ENCODE data around the gene CHMP3. TPM values are rescaled to one million over a fixed set of nuclear protein-coding genes. Genes with fewer than 3 reads are reported as not detected.

The CHMP3 gene
- total RNA-seq, 1 experiment from 2014 or later = 123 TPM

- Mint-ChIP-seq H3K27ac (ENCODE audit: low read depth, unreplicated experiment) (no peak overlapping the region), H3K36me3 (ENCODE audit: insufficient read depth, unreplicated experiment) (peaks cover 59% of the 10 kb centered on the region), H3K9me3 (ENCODE audit: unreplicated experiment) (no peaks in the 10 kb centered on the region), H3K27me3 (ENCODE audit: insufficient read depth, unreplicated experiment) (no peaks in the 10 kb centered on the region), H3K4me1 (ENCODE audit: insufficient read depth, unreplicated experiment) (peaks cover 5% of the 10 kb centered on the region), H3K4me3 (ENCODE audit: unreplicated experiment) (no peak overlapping the region)
- DNase-seq (ENCODE audit: unreplicated experiment) = no peak
- ChIA-PET POLR2A (interaction anchor here (1.2 to 1.4 kb wide), 2 partner anchors 11 to 12 kb away, joined by 3 read pairs; no protein-coding TSS in a partner anchor), CTCF (no interaction called here)
- no TSS peak for BruUV-seq (replicated peaks)
- TF ChIP-seq, protein P1, sequence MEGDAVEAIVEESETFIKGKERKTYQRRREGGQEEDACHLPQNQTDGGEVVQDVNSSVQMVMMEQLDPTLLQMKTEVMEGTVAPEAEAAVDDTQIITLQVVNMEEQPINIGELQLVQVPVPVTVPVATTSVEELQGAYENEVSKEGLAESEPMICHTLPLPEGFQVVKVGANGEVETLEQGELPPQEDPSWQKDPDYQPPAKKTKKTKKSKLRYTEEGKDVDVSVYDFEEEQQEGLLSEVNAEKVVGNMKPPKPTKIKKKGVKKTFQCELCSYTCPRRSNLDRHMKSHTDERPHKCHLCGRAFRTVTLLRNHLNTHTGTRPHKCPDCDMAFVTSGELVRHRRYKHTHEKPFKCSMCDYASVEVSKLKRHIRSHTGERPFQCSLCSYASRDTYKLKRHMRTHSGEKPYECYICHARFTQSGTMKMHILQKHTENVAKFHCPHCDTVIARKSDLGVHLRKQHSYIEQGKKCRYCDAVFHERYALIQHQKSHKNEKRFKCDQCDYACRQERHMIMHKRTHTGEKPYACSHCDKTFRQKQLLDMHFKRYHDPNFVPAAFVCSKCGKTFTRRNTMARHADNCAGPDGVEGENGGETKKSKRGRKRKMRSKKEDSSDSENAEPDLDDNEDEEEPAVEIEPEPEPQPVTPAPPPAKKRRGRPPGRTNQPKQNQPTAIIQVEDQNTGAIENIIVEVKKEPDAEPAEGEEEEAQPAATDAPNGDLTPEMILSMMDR (IDR thresholded peaks at IDR 0.05; ENCODE audit: unreplicated experiment) = no peak
- intact Hi-C loops (cut with micrococcal nuclease) = no loop called here
Observed at GRCh38 chr2:86603905-86604304, 40.7 kb upstream of the CHMP3 start.

DNA sequence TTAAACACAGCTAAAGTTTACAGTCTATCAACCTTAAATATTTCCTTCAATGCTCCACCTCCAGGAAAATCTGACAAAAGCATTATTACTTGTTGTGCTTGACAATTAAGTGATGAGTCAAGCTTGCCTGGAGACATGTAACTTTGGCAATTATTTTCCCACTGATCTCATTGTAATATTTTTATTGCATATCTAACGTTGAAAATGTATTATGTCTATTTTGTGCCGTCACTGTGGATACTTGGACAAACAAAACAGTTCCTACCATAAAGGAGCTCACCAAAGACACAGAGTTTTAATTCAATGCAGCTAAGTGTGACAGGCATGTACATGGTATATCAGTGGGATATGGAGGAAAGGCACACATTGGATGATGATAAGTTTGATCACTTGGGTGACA lies 35.7 kb upstream of the CHMP3 start:
- H3K4me3 Mint-ChIP-seq (ENCODE audit: unreplicated experiment) = no peak overlapping the region
- peak; percentile 50 for DNase-seq (ENCODE audit: unreplicated experiment)
- no peaks in the 10 kb centered on the region for H3K9me3 Mint-ChIP-seq (ENCODE audit: unreplicated experiment)
- ChIA-PET CTCF (interaction anchor here (0.5 kb wide), 1 partner anchor 89 kb away, joined by 3 read pairs; no protein-coding TSS in a partner anchor), POLR2A (interaction anchor here (0.7 to 2.6 kb wide), 10 partner anchors 10 to 157 kb away, joined by 3 to 15 read pairs (median 4); partner anchors contain the start of gene CHMP3)
- peaks cover 23% of the 10 kb centered on the region for H3K36me3 Mint-ChIP-seq (ENCODE audit: insufficient read depth, unreplicated experiment)
- intact Hi-C loops (cut with micrococcal nuclease) = no loop called here
- peak overlapping the region; percentile 24 for H3K27ac Mint-ChIP-seq (ENCODE audit: low read depth, unreplicated experiment)
- H3K27me3 Mint-ChIP-seq (ENCODE audit: insufficient read depth, unreplicated experiment) = no peaks in the 10 kb centered on the region
- no TSS peak for BruUV-seq (replicated peaks)
- TF ChIP-seq, protein P1 (IDR thresholded peaks at IDR 0.05; ENCODE audit: unreplicated experiment) = no peak
- peaks cover 5% of the 10 kb centered on the region for H3K4me1 Mint-ChIP-seq (ENCODE audit: insufficient read depth, unreplicated experiment)

- intact Hi-C loops (cut with micrococcal nuclease) = no loop called here
- H3K27ac Mint-ChIP-seq (ENCODE audit: low read depth, unreplicated experiment) = no peak overlapping the region
- H3K4me3 Mint-ChIP-seq (ENCODE audit: unreplicated experiment) = no peak overlapping the region
- H3K27me3 Mint-ChIP-seq (ENCODE audit: insufficient read depth, unreplicated experiment) = no peaks in the 10 kb centered on the region
- ChIA-PET POLR2A (interaction anchor here (0.7 to 2.0 kb wide), 4 partner anchors 14 to 126 kb away, joined by 3 to 7 read pairs (median 4); partner anchors contain the start of gene CHMP3), CTCF (interaction anchor here (0.9 kb wide), 1 partner anchor 18 kb away, joined by 3 read pairs; no protein-coding TSS in a partner anchor)
- H3K4me1 Mint-ChIP-seq (ENCODE audit: insufficient read depth, unreplicated experiment) = peaks cover 5% of the 10 kb centered on the region
- H3K36me3 Mint-ChIP-seq (ENCODE audit: insufficient read depth, unreplicated experiment) = peaks cover 2% of the 10 kb centered on the region
- DNase-seq (ENCODE audit: unreplicated experiment) = no peak
- no peaks in the 10 kb centered on the region for H3K9me3 Mint-ChIP-seq (ENCODE audit: unreplicated experiment)
- TF ChIP-seq, protein P1 (IDR thresholded peaks at IDR 0.05; ENCODE audit: unreplicated experiment) = no peak
- BruUV-seq (replicated peaks) = no TSS peak
Observed at GRCh38 chr2:86596118-86596517, 32.9 kb upstream of the CHMP3 start.

DNA sequence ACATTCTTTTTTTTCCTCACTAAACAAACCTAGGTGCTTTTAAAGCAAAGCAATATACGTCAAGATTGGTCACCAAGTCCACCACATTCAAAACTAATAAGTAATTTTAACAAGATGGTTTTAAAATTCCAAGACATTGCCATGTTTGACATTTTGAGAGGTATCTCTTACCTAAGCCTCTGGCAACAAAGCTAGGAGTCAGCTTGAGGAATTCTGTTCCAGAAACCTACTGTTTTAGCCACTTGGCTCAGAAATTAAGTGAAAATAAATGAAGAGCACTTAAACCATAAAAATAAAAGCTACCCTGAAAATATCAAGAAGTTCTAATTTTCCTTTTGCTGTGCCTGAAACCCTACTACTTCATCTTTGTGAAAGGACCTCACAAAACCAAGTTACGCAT lies 30.0 kb upstream of the CHMP3 start:
- DNase-seq (ENCODE audit: unreplicated experiment) = no peak
- Mint-ChIP-seq H3K4me3 (ENCODE audit: unreplicated experiment) (no peak overlapping the region), H3K4me1 (ENCODE audit: insufficient read depth, unreplicated experiment) (no peaks in the 10 kb centered on the region), H3K27ac (ENCODE audit: low read depth, unreplicated experiment) (no peak overlapping the region), H3K9me3 (ENCODE audit: unreplicated experiment) (no peaks in the 10 kb centered on the region), H3K27me3 (ENCODE audit: insufficient read depth, unreplicated experiment) (no peaks in the 10 kb centered on the region), H3K36me3 (ENCODE audit: insufficient read depth, unreplicated experiment) (no peaks in the 10 kb centered on the region)
- intact Hi-C loops (cut with micrococcal nuclease) = no loop called here
- no TSS peak for BruUV-seq (replicated peaks)
- TF ChIP-seq, protein P1 (IDR thresholded peaks at IDR 0.05; ENCODE audit: unreplicated experiment) = no peak
- ChIA-PET POLR2A (no interaction called here), CTCF (interaction anchor here (0.7 kb wide), 2 partner anchors 24 to 108 kb away, joined by 4 to 5 read pairs; no protein-coding TSS in a partner anchor)

Measured in MCF 10A (cell line).